ENCODE results near the gene PROX1. TPM values are rescaled to one million over a fixed set of nuclear protein-coding genes. Genes with fewer than 3 reads are reported as not detected.

PROX1 gene
- total and polyA plus RNA-seq, 9 of the 15 experiments (the other 6 are each of a cell fraction or from before 2014, with no cell fraction given): 0.14 to 0.22 TPM; not detected in 7

GRCh38 chr1:214006845-214007244 is 19.1 kb downstream of the PROX1 start:
- no peak overlapping the region for H2AFZ ChIP-seq (ENCODE audit: low read depth, low read length)
- H3K27me3 ChIP-seq (ENCODE audit: control insufficient read depth in 2 of 2, insufficient read depth in 2 of 2, low read length in 2 of 2): peaks cover 7 to 8% of the 10 kb centered on the region in 2 experiments; a peak in 4 of 5 replicates
- POLR2A ChIA-PET: no interaction called here
- no peaks in the 10 kb centered on the region for H3K9me1 ChIP-seq (ENCODE audit: control insufficient read depth, insufficient read depth, low read length)
- H3K9me3 ChIP-seq (replicated peaks; ENCODE audit: control insufficient read depth, insufficient read depth, low read depth, low read length): no peaks in the 10 kb centered on the region
- TF ChIP-seq BACH1 (tag; IDR thresholded peaks at IDR 0.05) (no peak), ZNF407 (IDR thresholded peaks at IDR 0.05; ENCODE audit: low read depth) (no peak), KDM1A (IDR thresholded peaks at IDR 0.05) (no peak), XRCC3 (IDR thresholded peaks at IDR 0.05) (no peak), TBL1XR1 (IDR thresholded peaks at IDR 0.05; ENCODE audit: low read length in 2 of 2) (no peak)
- H3K36me3 ChIP-seq (ENCODE audit: control insufficient read depth, insufficient read depth, low read length): no peaks in the 10 kb centered on the region
- ATAC-seq (no peak), DNase-seq (ENCODE audit: extremely low read depth in 1 of 4, low spot score in 3 of 4) (no peak), FAIRE-seq (no peak)
- no peak overlapping the region for H3K9ac ChIP-seq (ENCODE audit: insufficient read depth in 1 of 2, low read depth in 2 of 2, low read length in 2 of 2)
- WGBS (ENCODE audit: insufficient coverage, low coverage, missing lambda C conversion rate): 3% methylated on average over 3 of the region's 3 CpGs
- peaks cover 0 to 9% of the 10 kb centered on the region in 2 experiments; a peak in 2 of 5 replicates for H3K4me1 ChIP-seq (replicated peaks in 1 of 2; ENCODE audit: control insufficient read depth in 2 of 2, insufficient read depth in 2 of 2, low read length in 2 of 2)
- intact Hi-C loops (cut with micrococcal nuclease) (no loop called here), in situ Hi-C loops (cut with MboI) (no loop called here)
- no peak overlapping the region for H3K27ac ChIP-seq (ENCODE audit: extremely low read depth, low read depth, low read length)
- CTCF ChIA-PET (ENCODE audit: low intra/inter-chr PET ratio): no interaction called here
- no peak overlapping the region for H3K4me3 ChIP-seq
- H4K20me1 ChIP-seq (replicated peaks; ENCODE audit: control insufficient read depth, insufficient read depth, low read length): no peaks in the 10 kb centered on the region
- no peak overlapping the region for H3K4me2 ChIP-seq (ENCODE audit: insufficient read depth, low read length)
- no peaks in the 10 kb centered on the region for H3K79me2 ChIP-seq (ENCODE audit: control insufficient read depth, insufficient read depth, low read length)
- no TSS peak for BruUV-seq (replicated peaks)

All from K562 (cell line).